Stimulated activated CD4-positive, alpha-beta T cell treated with anti-CD3 and anti-CD28 coated beads, Interleukin-4, amount 100 ng/mL, for 1 hour (primary cell): ENCODE measurements around the gene CIB4.
A peak's percentile ranks its signal among the peaks of the same experiment; 100 is the strongest.

Source experiments
- DNase-seq: peaks from one replicate; pipeline ENCODE4 v3.0.0-alpha.2; 2020

Gene CIB4

DNA sequence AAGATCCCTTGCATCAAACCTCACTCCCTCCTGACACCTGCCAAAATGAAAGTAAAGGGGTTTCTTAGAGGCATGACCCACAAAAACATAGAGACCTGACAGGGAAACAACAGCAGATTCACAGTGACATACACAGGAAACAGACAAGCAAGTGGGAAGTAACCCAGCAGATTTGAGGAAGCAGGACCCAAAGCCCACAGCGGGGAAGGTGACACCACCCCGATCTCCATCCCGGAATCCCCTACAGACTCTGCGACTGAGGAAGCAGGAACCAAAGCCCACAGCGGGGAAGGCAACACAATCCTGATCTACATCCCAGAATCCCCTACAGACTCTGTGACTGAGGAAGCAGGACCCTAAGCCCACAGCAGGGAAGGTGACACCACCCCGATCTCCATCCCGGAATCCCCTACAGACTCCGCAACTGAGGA lies 21.6 kb downstream of the CIB4 start:
- DNase-seq, result no peak

DNA sequence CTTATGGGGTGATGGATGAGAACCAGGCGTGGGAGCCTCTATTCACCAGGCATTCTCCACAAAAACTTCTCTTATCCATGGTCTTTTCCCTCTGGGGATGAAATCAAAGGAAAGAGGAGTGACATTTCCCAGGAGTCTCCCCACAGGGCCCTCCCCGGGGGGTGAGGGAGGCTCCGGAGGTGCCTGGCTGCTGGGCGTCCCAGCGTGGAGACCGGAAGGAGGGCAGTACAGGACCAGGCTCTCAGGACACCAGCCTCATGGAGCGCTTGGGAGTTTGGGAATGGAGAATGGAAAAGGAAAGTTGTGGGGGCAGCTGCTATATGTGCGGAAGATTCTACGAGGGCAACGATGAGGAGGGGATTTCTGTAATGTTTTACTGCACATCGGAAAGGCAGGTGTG lies 22.1 kb downstream of the CIB4 start:
- DNase-seq, result no peak

DNA sequence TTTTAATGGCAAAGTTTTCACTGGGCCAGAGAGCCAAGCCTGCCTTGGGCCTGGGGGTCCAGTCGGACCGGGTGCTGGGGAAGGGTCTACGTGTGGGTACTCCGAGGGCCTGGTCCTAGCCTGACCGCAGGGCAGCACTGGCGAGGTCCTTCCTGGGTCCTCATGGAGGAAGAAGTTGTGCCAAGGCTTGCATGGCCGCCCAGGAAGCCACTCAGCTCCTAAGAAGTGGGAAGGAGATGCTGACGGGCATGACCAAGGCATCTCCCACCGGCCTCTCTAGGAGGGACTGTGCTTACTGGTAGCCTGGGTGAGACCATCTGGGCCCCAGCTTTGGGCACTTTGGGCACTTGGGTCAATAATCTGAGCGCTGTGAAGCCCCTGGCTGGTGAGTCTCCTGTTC lies 22.6 kb downstream of the CIB4 start:
- no peak for DNase-seq

DNA sequence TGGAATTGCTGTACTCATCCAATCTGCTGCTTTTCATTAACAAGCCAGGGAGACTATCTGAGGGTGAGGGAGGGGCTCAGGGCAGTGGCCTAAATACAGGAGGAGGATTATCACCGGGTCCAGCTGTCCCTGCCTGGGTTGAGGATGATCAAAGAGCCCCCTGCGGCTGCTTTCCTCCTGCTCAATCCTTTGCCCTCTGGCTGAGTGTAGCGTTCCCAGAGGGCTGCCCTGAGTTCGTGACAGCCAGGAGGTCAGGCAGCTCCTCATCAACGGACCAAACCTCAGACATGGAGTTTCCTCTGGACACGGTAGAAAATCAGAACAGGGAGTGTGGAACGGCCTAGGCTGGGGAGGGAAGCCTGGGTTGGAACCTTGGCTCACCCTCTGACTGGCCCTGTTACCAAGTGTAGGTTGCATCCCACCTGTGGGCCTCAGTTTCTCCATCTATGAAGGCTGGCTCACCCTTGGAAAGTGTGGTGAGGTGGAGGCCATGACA lies 23.5 kb downstream of the CIB4 start:
- DNase-seq, result no peak

DNA sequence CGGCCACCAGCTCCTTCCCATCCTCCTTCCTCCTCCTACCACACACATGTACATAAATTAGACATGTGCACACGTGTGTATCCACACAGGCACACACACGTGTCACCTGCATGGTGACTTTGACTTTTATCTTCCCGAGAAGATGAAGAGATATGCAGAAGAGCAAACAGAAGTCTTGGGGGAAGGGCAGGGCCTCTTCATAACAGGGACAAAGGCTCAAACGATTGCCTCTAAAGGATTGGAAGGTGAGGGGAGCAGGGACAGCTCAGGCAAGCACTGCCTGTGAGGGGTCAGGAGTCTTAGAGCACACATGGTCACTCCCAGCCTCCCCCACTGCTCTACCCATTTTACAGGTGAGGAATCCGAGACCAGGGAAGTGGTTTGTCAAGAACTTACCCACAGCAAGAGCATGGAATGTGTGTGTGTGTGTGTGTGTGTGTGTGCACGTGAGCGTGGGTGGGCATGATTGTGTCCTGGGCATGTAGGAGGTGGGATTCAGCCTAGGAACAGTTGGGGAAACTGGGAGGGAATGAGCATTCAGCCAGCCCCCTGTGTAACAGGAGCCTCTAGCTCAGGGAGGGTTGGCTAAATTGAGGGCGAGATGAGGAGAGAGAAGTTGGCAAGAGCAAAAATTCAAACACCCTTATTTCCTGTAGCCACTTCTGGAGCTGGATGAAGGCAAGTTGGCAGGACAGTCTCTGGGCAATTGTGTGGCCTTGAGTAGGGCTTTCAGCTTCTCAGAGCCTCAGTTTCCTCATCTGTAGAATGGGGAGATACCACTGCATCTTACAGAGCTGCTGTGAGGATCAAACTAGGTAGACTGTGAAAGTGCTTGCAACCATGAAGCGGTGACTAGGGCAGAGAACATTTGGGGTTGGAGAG lies 24.2 kb downstream of the CIB4 start:
- DNase-seq, result no peak

DNA sequence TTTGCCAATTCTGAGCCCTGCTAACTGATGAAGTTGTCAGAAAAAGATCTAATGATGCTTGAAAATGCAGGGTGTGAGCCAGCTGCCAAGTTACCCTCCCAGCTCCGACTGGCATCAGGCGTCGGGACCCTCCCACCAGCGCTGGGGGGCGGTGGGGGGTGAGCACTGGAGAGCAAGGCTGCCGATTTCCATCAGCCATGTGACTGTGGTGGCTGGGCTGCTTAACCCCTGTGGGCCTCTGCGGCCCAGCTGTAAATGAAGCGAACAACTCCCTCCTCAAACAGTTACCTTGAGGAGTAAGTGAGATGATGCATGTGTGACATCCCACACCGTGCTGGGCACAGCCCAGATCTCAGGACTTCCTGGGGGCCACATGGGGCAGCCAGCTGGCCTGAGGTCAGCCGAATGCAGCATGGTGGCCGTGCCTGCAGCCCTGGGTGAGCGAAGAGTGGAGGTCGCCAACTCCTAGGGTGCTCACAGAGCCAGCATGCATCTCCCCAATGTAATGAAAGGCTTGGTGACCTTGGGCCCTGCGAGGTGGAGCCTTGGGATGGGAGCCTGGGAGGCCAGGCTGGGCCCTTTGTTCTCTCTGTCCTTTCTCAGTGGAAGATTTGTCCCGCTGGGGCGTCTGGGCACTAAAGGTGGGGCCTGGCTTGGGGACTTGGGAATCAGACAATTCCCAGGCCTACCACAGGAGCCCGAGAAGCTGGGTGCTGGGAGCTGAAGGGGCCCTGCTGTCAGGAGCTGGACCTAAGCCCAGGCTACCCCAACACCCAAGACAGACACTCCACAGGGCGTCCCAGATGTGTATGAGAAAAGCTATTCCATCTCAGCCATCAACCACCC lies 25.1 kb downstream of the CIB4 start:
- DNase-seq, result no peak

DNA sequence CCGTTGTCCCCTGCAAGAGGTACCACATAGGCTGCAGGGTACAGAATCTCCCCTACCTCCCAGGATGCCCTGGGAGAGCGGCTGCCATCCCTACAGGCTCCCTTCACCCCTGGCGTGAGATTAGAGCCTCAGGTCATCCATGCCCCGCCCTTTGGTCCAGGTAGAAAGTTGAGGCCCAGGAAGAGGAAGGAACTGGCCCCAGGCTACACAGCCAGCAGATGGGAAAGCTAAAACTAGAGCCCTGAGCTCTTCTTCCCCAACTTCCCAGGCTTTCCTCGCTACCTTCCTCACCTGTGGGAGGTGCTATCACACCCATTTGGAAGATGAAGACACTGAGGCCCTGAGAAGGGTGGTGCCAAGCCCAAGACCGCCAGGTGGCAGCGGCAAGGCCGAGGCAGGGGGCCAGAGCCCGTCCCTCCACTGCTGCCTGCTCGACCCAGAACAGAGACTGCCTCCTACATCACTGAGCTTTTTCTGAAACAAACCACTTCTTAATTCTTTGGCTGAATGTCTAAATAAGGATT lies 25.8 kb downstream of the CIB4 start:
- no peak for DNase-seq

DNA sequence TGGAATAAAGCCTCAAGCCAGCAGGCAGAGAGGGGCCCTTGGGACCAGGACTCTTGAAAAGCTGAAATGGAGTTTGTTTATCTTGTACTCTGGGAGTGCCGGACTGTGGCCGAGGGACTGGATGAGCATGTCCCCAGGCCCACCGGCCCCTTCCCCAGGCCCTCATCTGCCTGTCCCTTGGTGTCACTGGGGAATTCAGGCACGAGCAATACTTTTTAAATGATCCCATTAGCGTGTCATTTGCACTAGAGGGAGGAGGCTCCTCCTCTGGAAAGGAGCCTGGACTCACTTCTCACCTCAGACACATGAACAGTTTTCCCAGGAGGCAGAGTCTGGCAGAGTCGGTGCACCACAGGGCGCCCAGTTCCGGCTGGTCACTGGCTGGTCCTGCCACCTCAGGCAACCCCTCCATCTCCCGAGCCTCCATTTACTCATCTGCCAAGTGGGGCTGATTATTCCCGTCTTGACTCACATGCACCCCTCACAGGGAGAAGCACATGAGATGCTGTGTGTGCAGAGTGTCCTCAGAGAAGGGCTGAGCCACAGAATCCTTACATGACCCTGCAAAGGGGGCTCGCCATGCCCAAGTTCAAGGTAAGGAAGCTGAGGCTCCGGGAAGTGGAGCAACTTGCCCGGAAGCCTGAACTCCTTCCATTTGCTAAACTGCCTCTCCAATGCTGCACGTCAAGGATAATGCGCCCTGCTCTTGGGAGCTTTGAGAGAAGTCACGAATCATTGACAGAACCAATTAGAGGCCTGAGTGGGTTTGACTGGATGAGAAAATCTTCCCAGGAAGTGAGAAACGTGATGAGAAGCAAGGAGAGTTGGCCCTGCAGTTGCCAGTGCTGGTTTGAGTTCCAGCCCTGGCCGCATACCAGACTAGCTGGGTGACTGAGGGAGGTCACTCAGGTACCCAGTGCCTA lies 26.7 kb downstream of the CIB4 start:
- no peak for DNase-seq

DNA sequence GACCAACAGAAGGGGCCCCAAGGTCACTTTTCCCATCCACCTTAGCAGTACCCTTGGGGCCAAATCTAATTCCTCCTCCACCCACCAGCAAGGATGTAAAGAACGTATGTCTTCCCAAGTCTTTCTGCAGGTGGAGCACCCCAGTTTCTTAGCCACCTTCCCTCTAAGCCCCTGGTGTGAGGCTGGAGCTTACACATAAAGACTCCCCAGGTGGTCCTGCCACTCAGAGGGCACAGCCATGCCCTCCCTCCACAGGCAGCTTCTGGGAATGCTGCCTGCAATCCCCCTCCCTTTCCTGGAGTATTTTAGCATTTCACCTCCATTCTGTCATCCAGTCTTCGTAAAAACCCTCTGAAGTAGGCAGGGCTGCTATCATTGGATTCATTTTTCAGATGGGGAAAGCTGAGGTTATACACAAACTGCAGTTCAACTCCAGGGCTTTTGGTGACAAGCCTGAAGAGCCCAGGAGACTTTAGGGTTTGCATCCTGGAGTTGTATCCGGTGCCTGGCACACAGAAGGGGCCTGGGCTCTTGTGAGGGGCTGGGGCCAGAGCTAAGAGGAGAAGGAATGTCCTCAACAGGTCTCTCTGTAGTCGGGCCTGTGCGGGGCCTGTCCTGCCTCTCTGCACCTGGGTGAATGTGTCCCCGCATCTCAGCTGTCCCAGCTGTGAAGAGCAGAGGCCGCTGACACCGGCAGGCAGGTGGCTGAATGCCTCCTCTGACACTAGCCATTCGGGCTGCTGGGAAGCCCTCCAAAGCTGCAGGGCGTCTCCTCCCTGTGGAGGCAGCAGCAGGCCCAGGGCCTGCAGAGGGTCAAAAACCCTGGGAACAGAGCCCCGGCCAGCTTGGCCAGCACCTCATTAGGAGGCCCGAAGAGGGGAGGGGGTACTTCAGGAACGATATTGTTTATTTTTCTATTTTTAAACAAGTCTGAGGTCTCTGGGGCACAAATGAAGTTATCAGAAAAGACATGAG lies 27.6 kb downstream of the CIB4 start:
- DNase-seq, result no peak

DNA sequence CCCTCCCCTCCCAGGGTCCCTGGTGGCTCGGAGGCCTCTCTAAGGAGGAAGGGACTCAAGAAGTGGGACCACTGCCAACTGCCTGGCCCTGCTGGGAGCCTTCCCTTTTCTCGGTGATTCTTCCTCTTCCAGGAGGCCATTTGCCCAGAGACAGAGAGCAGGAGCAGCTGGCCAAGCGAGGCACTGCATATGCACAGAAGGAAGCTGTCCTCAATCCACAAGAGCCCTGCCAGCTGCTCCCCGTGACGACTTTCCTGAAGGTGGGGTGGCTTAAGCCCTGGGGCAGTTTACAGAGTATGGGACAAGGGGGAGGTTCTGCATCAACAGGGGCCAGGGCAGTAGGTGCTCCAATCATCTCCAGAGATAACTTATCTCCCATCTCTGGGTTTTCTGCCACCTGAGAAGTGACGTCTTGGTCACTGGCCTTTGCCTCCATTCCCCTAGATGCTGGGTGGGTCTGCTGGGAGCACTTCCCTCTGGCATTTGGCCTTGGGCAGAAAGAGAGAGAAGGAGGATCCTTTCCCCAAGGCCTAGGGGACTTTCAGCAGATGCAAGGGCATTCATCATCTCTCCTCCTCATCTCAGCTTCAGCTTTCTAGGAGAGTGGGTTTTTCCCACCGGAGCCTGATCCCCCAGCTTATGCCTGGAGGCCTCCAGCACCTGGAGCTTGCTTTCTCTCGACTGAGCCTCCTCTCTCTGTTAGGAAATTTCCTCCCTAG lies 28.5 kb downstream of the CIB4 start:
- DNase-seq, result no peak

DNA sequence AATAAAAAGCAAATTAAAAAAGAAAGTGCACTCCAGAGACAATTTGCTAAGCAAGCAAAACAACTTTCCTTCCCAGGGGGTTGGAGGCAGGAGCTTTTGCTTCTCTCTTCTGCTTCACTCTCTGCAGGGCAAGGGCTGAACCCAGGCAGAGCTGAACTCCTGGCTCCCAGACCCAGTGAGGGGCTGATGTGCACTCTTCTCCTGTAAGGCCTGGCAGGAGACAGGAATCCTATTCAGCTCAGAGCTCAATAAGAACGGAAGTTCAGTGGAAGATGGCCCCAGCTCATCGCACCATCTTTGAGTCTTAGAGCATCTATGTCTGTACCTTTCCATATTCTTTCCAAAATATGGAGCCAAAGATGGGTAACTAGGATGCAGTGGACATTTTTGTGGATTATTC lies 29.1 kb downstream of the CIB4 start:
- DNase-seq, result no peak

DNA sequence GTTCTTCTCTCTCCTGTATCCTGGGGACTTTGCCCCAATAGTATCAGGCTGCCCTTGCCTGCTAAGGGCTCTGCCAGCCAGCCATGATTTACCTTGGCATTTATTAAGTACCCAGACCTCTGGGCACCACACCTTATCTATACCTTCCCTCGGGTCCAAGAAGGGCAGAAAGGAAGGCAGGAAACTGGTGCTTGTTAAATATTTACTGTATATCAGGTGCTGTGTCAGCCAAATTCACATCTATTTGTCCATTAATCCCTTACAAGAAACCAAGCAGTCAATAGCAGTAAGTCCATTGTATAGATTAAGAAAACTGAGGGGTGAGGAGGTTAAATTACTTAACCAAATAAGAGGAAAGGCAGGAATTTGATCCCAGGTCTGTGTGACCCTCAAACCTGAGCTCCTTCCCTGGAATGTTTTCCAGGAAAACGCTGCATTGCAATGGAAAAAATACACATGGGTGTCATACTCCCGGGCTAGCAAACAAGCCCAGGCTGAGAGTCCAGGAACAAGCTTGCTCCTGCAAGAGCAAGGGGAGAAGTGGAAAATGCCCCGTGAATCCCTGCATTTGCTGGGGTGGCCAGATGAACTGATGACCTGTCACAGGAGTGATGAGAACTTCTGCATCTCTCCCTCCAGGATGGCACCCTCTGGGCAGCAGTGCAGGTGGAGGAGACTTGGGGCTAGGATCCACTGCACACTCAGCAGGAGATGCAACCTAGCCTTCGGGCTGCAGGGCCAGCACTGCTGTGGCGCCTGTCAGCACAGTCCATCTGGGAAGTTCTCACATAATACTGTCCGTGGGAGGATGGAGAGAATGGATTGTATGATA lies 30.4 kb downstream of the CIB4 start:
- DNase-seq, result no peak

DNA sequence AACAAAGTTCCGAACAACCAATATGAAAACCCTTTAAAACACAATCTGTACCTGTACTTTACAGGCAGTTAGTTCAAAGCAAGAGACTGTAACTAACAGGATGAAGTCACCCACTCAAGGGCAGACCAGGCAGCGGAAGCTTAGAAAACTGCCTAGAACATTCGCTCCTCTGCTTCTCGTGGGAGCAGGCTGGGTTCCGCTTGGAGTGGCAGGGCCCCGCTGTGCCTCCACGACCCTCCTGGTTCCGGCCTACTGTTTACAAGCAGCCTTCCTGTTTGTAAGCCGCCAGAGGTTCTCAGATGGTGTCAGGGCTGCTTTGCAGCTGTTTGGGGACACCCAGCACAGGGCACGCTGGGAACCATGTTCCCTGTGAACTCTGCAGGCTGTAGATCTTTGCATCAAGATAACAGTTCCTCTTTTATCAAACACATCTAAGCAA lies 31.3 kb downstream of the CIB4 start:
- peak; percentile 4 for DNase-seq

DNA sequence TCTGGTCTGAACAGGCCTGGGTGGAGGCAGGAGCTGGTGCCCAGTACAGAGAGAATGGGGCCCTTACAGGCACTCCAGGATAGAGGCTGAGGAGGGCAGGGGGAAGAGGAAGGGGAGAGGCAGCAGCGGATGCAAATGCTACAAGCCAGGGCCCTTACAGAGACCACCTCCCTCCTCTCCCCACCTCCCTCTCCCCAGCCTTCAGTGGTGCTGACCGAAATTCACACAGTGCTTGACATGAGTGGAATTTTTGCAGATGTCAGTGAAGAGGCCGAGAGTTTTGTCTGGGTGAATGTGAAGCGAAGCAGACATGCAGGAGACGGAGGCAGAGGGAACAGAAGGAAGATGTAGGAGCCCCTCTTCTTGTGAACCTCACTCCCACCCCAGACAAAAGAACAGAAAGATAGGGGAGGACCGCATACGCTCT lies 31.9 kb downstream of the CIB4 start:
- DNase-seq, result no peak

DNA sequence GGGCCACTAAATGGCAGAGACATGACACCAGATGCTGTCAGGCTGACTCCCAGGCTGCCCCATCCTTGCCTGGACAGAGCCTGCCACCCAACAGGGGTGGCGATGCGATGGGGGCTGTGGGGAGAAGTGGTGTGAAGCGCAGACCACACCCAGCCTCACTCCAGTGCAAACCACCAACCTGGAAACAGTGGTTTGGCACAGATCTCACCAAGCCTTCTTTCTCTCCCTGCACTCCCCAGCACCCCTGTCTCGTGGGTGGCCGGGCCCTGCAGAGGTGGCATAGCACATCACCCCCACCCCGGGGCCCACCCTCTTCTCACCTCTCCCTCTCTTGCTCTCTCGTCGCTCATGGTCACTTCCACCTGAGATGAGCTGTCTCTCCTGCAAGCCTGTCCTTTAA lies 32.6 kb downstream of the CIB4 start:
- no peak for DNase-seq

DNA sequence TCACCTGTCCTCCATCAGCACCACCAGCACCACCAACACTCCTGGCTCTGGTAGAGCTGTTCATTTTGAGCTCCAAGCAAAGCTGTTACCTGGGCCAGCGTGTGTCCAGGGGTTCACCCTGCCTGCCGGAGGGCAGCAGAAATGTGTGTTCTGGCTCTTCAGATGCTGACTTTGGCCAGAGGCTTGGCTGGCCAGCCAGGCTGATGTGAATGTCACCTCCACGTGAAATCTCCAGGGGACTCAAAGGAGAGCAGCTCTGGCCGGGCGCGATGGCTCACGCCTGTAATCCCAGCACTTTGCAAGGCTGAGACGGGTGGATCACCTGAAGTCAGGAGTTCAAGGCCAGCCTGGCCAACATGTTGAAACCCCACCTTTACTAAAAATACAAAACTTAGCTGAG lies 33.5 kb downstream of the CIB4 start:
- no peak for DNase-seq

DNA sequence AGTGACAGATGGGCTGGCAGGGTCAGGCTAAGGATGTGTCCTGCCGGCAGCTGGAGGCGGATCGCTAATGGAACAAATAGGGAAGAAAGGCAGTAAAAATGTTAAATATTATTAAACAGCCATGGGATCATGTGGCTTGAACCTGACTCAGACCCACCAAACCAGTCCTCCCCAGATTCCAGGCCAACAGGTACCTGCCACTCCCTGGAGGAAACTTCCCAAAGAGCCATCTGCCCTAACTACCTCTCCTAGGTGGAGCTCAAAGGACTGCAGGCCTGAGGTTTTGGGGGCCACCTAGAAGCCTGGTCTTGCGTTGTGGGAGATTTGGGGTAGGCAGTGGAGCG lies 34.3 kb downstream of the CIB4 start:
- DNase-seq, result no peak

DNA sequence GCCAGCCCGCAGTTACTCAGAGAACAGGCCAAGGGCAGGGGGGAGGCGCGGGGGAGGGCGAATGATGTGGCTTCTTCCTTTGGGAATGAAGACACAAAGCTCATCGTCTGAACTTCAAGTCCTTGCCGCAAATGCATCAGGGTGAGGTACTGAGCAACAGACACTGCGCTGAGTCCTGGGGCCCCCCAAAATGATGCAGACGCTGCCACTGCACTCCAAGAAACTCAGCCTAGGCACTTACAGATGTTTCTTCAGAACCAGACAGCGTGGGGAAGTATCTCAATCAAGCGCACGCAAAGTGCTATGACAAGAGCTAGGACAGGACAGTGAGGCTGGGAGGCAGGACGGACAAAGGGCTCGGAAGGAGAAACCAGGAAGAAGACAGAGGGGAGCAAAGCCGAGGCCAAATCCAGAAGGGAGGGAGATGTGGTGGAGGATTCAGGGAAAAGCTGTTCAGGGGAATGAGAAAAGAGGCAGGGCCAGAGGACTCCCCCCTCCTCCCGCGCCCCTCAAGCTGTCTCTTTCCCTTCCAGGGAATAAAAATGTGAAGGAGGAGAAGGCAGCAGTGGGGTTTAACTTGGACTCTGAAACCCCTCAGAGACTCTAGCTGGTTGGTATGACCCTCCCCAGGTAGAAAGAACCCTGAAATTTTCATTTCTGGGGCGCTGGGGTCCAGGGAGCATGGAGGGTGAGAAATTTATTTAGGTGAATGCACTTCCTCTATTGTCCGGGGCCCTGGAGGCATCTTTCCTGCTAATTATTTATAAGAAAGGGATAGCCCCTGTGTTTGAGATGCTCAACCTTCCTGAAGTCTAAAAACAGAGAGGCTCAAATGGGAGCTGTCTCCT lies 34.9 kb downstream of the CIB4 start:
- DNase-seq, result no peak
